GM12878 (cell line): Measurements from ENCODE around the gene CD1B. TPM values are rescaled to one million over a fixed set of nuclear protein-coding genes. Genes with fewer than 3 reads are reported as not detected.

Experiments
- ATAC-seq: fragments of 200-7000 bp; cut with Tn5 transposase; 3 replicates; pipeline ENCODE4 v1.9.1; 2020; ENCODE audit warnings: mild to moderate bottlenecking, moderate library complexity
- BruUV-seq: library from RNA; stranded (reverse); fragments of 400-500 nt; replicated peaks from 2 replicates; lab custom pipeline; 2021; lab: Mats Ljungman, UMichigan
- CTCF ChIA-PET: fragments of 300-600 bp; sonication (Branson Sonifier 250); formaldehyde crosslinking; extraction: SDS; loops from one replicate; lab custom pipeline; 2021; ENCODE audit warnings: inconsistent platforms; lab: Yijun Ruan, JAX
- POLR2A ChIA-PET: fragments of 350-600 bp; formaldehyde crosslinking; extraction: SDS; loops from one replicate; lab custom pipeline; 2021; ENCODE audit warnings: inconsistent platforms; lab: Charles Lee
- RAD21 ChIA-PET: fragments of 300-600 bp; sonication (Branson Sonifier 250); formaldehyde crosslinking; loops from one replicate; lab custom pipeline; 2023; ENCODE audit warnings: antibody characterized with exemption; ENCODE audit not compliant: unreplicated experiment; lab: Charles Lee
- SMC1A ChIA-PET: fragments of 300-600 bp; sonication (Branson Sonifier 250); formaldehyde crosslinking; loops from one replicate; lab custom pipeline; 2023; ENCODE audit not compliant: unreplicated experiment, uncharacterized antibody; lab: Charles Lee
- DNase-seq: peaks from one replicate; pipeline ENCODE4 v3.0.0-alpha.2; 2011; ENCODE audit warnings: low read depth, low spot score
- FAIRE-seq: peaks from 3 replicates; lab custom pipeline; 2011; peaks lifted over from hg19 to GRCh38; lab: Jason Lieb, UNC
- H2AFZ ChIP-seq: 2 replicates; pipeline ENCODE4 v1.6.0; 2011; ENCODE audit warnings: low read depth, low read length, control low read depth; ENCODE audit not compliant: control insufficient read depth
- H3K27ac ChIP-seq: 2 replicates; pipeline ENCODE4 v1.5.1; 2011; ENCODE audit warnings: control low read depth; ENCODE audit not compliant: control insufficient read depth, insufficient read depth
- H3K27me3 ChIP-seq, 2 experiments: replicated peaks in 1 of 2; 2 replicates each; pipeline versions ENCODE4 v1.6.0 to v1.6.1; 2011; ENCODE audit warnings: low read length in 1 of 2; ENCODE audit not compliant: control insufficient read depth in 2 of 2, insufficient read depth in 2 of 2
- H3K36me3 ChIP-seq, 2 experiments: 2 replicates each; pipeline ENCODE4 v1.5.1; 2011; ENCODE audit warnings: low read length in 1 of 2; ENCODE audit not compliant: control insufficient read depth in 2 of 2, insufficient read depth in 2 of 2
- H3K4me1 ChIP-seq: 2 replicates; pipeline ENCODE4 v1.6.1; 2011; ENCODE audit warnings: mild to moderate bottlenecking, low read length, moderate library complexity, mixed read lengths; ENCODE audit not compliant: control insufficient read depth, insufficient read depth
- H3K4me2 ChIP-seq: 2 replicates; pipeline ENCODE4 v1.6.0; 2011; ENCODE audit warnings: control low read depth; ENCODE audit not compliant: control insufficient read depth, insufficient read depth
- H3K4me3 ChIP-seq: fragments of 200-600 bp; sonication (generic); 2 replicates; pipeline ENCODE4 v1.5.1; 2016
- H3K79me2 ChIP-seq: 2 replicates; pipeline ENCODE4 v1.6.0; 2011; ENCODE audit warnings: low read length; ENCODE audit not compliant: control insufficient read depth, insufficient read depth
- H3K9ac ChIP-seq: 2 replicates; pipeline ENCODE4 v1.8.0; 2011; ENCODE audit warnings: low read length, control low read depth, mixed read lengths; ENCODE audit not compliant: control insufficient read depth, insufficient read depth
- H3K9me3 ChIP-seq: replicated peaks from 3 replicates; pipeline ENCODE4 v1.5.1; 2011; ENCODE audit warnings: mild to moderate bottlenecking, low read length; ENCODE audit not compliant: control insufficient read depth, insufficient read depth
- H4K20me1 ChIP-seq: 2 replicates; pipeline ENCODE4 v1.6.0; 2011; ENCODE audit not compliant: control insufficient read depth, insufficient read depth
- BCL3 ChIP-seq: IDR thresholded peaks from 2 replicates; pipeline ENCODE4 v1.6.1; 2011; ENCODE audit warnings: borderline replicate concordance, low read depth, mild to moderate bottlenecking, moderate library complexity, low read length; ENCODE audit not compliant: insufficient read depth, poor library complexity, severe bottlenecking
- FOS ChIP-seq: IDR thresholded peaks from 3 replicates; pipeline ENCODE4 v1.6.1; 2011; ENCODE audit warnings: borderline replicate concordance; ENCODE audit not compliant: insufficient read length; ENCODE audit errors: extremely low read depth
- HDAC2 ChIP-seq: fragments of 200-600 bp; sonication (generic); IDR thresholded peaks from 2 replicates; pipeline ENCODE4 v1.6.1; 2017
- IRF4 ChIP-seq: IDR thresholded peaks from 2 replicates; pipeline ENCODE4 v1.6.1; 2011; ENCODE audit warnings: low read depth, low read length
- NFXL1 ChIP-seq: fragments of 450-650 bp; IDR thresholded peaks from 2 replicates; pipeline ENCODE4 v1.6.1; 2017; ENCODE audit warnings: antibody characterized with exemption, mild to moderate bottlenecking, borderline replicate concordance
- NRF1 ChIP-seq: conservative IDR thresholded peaks from 2 replicates; pipeline ENCODE4 v1.6.1; 2011; ENCODE audit warnings: mild to moderate bottlenecking, low read depth, low read length, improper control_type of control experiment
- POLR2A ChIP-seq: IDR thresholded peaks from 2 replicates; pipeline ENCODE4 v1.6.1; 2011; ENCODE audit warnings: low read depth, mild to moderate bottlenecking, low read length
- RFX5 ChIP-seq: IDR thresholded peaks from 2 replicates; pipeline ENCODE4 v1.6.1; 2011; ENCODE audit warnings: low read depth, low read length, improper control_type of control experiment
- SPI1 ChIP-seq: IDR thresholded peaks from 2 replicates; pipeline ENCODE4 v1.6.1; 2011; ENCODE audit warnings: low read depth, mild to moderate bottlenecking, low read length, moderate library complexity, borderline replicate concordance; ENCODE audit not compliant: insufficient read depth
- SUPT20H ChIP-seq: IDR thresholded peaks from 2 replicates; pipeline ENCODE4 v1.6.1; 2011; ENCODE audit warnings: low read depth, mild to moderate bottlenecking, low read length, moderate library complexity, borderline replicate concordance; ENCODE audit not compliant: control insufficient read depth
- in situ Hi-C: fragments of 300-500 bp; cut with MboI; formaldehyde crosslinking; loops from 9 replicates; pipeline ENCODE4 v1.14.3; 2018; ENCODE audit warnings: mixed read lengths
- intact Hi-C: fragments of 100-400 bp; cut with micrococcal nuclease; formaldehyde crosslinking; loops from one replicate; pipeline ENCODE4 v1.14.2; 2022; ENCODE audit not compliant: unreplicated experiment
- polyA plus RNA-seq, 11 experiments: library from polyadenylated mRNA; depleted of rRNA in 4 of 11; unstranded in 6 of 11; stranded (reverse) in 5 of 11; fragments of >200 nt; fragmentation: Nextera tagmentation in 4 of 11; fragmentation: Illumina TruSeq in 1 of 11; extraction: Ambion mirVana in 4 of 11; extraction: Trizol in 1 of 11; gene quantifications; 1 replicate in 1 of 11; 2 replicates in 10 of 11; pipeline versions ENCODE4 v1.2.1 to v1.2.3, GENCODE V29; 2011 to 2016; ENCODE audit warnings: inconsistent platforms in 2 of 11, missing spikeins in 2 of 11, low read depth in 1 of 11
- total RNA-seq, 4 experiments: library from RNA; depleted of rRNA in 3 of 4; stranded (reverse); fragments of >200 nt in 3 of 4; fragmentation: Illumina TruSeq in 1 of 4; extraction: Trizol in 1 of 4; gene quantifications; 2 replicates each; pipeline versions ENCODE4 v1.2.1 to v1.2.3, GENCODE V29; 2013 to 2021
- TF ChIP-seq, protein P1 (sequence below): fragments of 450-650 bp; IDR thresholded peaks from 2 replicates; pipeline ENCODE4 v1.6.1; 2016; ENCODE audit warnings: mild to moderate bottlenecking
- TF ChIP-seq, protein P2 (sequence below): fragments of 450-650 bp; IDR thresholded peaks from 2 replicates; pipeline ENCODE4 v1.6.1; 2017; ENCODE audit warnings: mild to moderate bottlenecking
- TF ChIP-seq, protein P3 (sequence below): fragments of 450-650 bp; IDR thresholded peaks from 2 replicates; pipeline ENCODE4 v1.6.1; 2018; ENCODE audit warnings: borderline replicate concordance, mild to moderate bottlenecking; ENCODE audit not compliant: partially characterized antibody

Gene CD1B
- total and polyA plus RNA-seq, 10 of the 15 experiments (the other 5 are each of a cell fraction or from before 2014, with no cell fraction given): not detected

DNA sequence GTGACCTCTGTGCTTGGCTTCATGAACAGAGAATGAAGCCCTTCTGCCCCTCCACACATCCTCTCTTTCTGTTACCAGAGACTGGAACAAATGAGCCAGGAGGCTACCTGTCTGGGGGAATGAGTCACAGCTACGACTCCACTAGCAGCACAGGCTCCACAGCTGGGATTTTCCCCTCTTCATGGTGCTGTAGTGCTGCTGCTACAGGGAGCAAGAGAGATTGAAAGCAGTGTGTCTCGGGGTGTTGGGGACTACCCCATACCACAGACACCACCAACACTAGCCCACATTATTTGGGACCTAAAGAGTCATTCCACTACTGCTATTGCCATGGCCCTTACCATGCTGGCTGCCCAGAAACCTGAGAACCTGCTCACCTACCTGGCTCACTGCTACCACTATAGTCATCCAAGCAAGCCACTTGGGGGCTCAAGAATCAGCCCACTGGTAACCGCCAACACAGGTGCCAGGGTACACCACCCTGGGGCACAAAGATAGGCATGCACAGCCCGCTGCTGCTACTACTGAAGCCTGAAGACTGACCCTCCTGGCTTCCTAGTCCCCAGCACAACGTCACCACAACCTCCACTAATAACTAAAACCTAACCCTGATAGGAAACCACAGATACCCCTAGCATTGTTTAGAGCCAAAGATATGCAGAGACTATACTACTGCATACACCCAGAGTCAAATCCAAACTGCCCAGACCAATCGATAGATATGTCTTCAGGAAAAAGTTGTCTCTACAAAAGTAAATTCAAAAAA is 40.0 kb upstream of the CD1B start (continued):
- TF ChIP-seq SPI1: no peak
- TF ChIP-seq, protein P1, sequence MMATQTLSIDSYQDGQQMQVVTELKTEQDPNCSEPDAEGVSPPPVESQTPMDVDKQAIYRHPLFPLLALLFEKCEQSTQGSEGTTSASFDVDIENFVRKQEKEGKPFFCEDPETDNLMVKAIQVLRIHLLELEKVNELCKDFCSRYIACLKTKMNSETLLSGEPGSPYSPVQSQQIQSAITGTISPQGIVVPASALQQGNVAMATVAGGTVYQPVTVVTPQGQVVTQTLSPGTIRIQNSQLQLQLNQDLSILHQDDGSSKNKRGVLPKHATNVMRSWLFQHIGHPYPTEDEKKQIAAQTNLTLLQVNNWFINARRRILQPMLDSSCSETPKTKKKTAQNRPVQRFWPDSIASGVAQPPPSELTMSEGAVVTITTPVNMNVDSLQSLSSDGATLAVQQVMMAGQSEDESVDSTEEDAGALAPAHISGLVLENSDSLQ: no peak
- no peak for TF ChIP-seq NRF1

- Histone ChIP-seq H2AFZ (no peak overlapping the region), H3K4me3 (no peak overlapping the region), H4K20me1 (no peaks in the 10 kb centered on the region), H3K9me3 (no peaks in the 10 kb centered on the region), H3K79me2 (no peaks in the 10 kb centered on the region), H3K4me1 (peaks cover 3% of the 10 kb centered on the region; the same call in 1 of the 2 replicates), H3K27ac (no peak overlapping the region), H3K27me3 (no peaks in the 10 kb centered on the region), H3K4me2 (no peak overlapping the region), H3K36me3 (no peaks in the 10 kb centered on the region), H3K9ac (no peak overlapping the region)
- DNase-seq (no peak), FAIRE-seq (no peak), ATAC-seq (no peak)
- no TSS peak for BruUV-seq
- TF ChIP-seq, protein P2, sequence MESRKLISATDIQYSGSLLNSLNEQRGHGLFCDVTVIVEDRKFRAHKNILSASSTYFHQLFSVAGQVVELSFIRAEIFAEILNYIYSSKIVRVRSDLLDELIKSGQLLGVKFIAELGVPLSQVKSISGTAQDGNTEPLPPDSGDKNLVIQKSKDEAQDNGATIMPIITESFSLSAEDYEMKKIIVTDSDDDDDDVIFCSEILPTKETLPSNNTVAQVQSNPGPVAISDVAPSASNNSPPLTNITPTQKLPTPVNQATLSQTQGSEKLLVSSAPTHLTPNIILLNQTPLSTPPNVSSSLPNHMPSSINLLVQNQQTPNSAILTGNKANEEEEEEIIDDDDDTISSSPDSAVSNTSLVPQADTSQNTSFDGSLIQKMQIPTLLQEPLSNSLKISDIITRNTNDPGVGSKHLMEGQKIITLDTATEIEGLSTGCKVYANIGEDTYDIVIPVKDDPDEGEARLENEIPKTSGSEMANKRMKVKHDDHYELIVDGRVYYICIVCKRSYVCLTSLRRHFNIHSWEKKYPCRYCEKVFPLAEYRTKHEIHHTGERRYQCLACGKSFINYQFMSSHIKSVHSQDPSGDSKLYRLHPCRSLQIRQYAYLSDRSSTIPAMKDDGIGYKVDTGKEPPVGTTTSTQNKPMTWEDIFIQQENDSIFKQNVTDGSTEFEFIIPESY: no peak
- no peak for TF ChIP-seq BCL3
- no peak for TF ChIP-seq POLR2A
- TF ChIP-seq FOS: no peak
- TF ChIP-seq HDAC2: no peak
- TF ChIP-seq SUPT20H: no peak
- TF ChIP-seq, protein P3, sequence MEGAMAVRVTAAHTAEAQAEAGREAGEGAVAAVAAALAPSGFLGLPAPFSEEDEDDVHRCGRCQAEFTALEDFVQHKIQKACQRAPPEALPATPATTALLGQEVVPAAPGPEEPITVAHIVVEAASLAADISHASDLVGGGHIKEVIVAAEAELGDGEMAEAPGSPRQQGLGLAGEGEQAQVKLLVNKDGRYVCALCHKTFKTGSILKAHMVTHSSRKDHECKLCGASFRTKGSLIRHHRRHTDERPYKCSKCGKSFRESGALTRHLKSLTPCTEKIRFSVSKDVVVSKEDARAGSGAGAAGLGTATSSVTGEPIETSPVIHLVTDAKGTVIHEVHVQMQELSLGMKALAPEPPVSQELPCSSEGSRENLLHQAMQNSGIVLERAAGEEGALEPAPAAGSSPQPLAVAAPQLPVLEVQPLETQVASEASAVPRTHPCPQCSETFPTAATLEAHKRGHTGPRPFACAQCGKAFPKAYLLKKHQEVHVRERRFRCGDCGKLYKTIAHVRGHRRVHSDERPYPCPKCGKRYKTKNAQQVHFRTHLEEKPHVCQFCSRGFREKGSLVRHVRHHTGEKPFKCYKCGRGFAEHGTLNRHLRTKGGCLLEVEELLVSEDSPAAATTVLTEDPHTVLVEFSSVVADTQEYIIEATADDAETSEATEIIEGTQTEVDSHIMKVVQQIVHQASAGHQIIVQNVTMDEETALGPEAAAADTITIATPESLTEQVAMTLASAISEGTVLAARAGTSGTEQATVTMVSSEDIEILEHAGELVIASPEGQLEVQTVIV: no peak
- TF ChIP-seq RFX5: no peak
- no peak for TF ChIP-seq NFXL1
- no peak for TF ChIP-seq IRF4
- intact Hi-C loops (no loop called here), in situ Hi-C loops (no loop called here)
- RAD21 ChIA-PET: no interaction called here
- POLR2A ChIA-PET: no interaction called here
- SMC1A ChIA-PET: no interaction called here
- CTCF ChIA-PET: interaction anchor here (0.6 to 0.9 kb wide), 3 partner anchors 10 to 163 kb away, joined by 3 read pairs; no protein-coding TSS in a partner anchor
These were observed 35.5 kb upstream of the CD1B start for GRCh38 chr1:158366783-158367182.
